Measurements from ENCODE around the gene FHOD3.

DNA sequence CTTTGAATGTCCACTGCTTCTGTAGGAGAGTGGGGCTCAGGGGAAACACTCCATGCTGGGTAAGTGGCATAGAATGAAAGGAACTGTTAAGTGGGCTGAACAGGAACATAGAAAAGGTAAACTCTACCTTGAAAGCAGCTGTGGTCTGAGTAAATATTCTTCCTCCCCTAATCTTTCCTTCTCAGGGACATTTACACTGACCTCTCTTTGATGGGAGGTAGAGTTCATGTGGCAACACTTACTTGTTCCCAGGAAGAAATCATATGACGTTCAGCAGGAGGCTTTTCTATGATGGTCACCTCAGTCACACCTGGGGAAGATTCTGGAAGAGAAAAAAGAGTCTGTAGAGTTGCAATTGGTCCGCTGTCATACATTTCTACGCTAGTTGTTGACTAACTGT lies 521.1 kb downstream of the FHOD3 start:
- TF ChIP-seq POLR2A (IDR thresholded peaks at IDR 0.05; ENCODE audit: low read length), result no peak
- no peak for TF ChIP-seq GATA1 (IDR thresholded peaks at IDR 0.05; ENCODE audit: low read depth, low read length)
